Activated T-cell treated with anti-CD3 and anti-CD28 coated beads for 48 hours (primary cell): ENCODE results near the gene N4BP2L2.

Experiments used
- DNase-seq: peaks from one replicate; pipeline ENCODE4 v3.0.0-alpha.2; 2020; ENCODE audit warnings: low read depth

The N4BP2L2 gene

GRCh38 chr13:32530841-32531253 is 7.7 kb downstream of the N4BP2L2 start:
- DNase-seq, result no peak

- no peak for DNase-seq
Observed at GRCh38 chr13:32528358-32528757, 10.2 kb downstream of the N4BP2L2 start.

GRCh38 chr13:32527151-32527550 is 11.4 kb downstream of the N4BP2L2 start:
- no peak for DNase-seq

- DNase-seq, result no peak
Observed at GRCh38 chr13:32525766-32526165, 12.8 kb downstream of the N4BP2L2 start.

- no peak for DNase-seq
Observed at GRCh38 chr13:32515246-32515645, 23.3 kb downstream of the N4BP2L2 start.

- no peak for DNase-seq
Observed at GRCh38 chr13:32511482-32511881, 27.1 kb downstream of the N4BP2L2 start.

- DNase-seq, result no peak
Observed at GRCh38 chr13:32504876-32505275, 33.7 kb downstream of the N4BP2L2 start.

- no peak for DNase-seq
Observed at GRCh38 chr13:32504263-32504662, 34.3 kb downstream of the N4BP2L2 start.

- no peak for DNase-seq
Observed at GRCh38 chr13:32503727-32504126, 34.9 kb downstream of the N4BP2L2 start.

GRCh38 chr13:32501064-32501463 is 37.5 kb downstream of the N4BP2L2 start:
- no peak for DNase-seq

GRCh38 chr13:32499538-32500210 is 38.9 kb downstream of the N4BP2L2 start:
- no peak for DNase-seq

- no peak for DNase-seq
Observed at GRCh38 chr13:32497589-32497988, 41.0 kb downstream of the N4BP2L2 start.

- DNase-seq, result no peak
Observed at GRCh38 chr13:32496599-32497160, 41.9 kb downstream of the N4BP2L2 start.

- DNase-seq, result no peak
Observed at GRCh38 chr13:32495841-32496240, 42.8 kb downstream of the N4BP2L2 start.

- DNase-seq, result no peak
Observed at GRCh38 chr13:32495429-32495828, 43.2 kb downstream of the N4BP2L2 start.

GRCh38 chr13:32491028-32491427 is 47.6 kb downstream of the N4BP2L2 start:
- no peak for DNase-seq

GRCh38 chr13:32476892-32477291 is 61.7 kb downstream of the N4BP2L2 start:
- DNase-seq, result no peak

GRCh38 chr13:32476021-32476731 is 62.4 kb downstream of the N4BP2L2 start:
- DNase-seq, result no peak

- no peak for DNase-seq
Observed at GRCh38 chr13:32474999-32475792, 63.4 kb downstream of the N4BP2L2 start.

GRCh38 chr13:32473650-32474049 is 64.9 kb downstream of the N4BP2L2 start:
- DNase-seq, result no peak

- no peak for DNase-seq
Observed at GRCh38 chr13:32472194-32472621, 66.4 kb downstream of the N4BP2L2 start.

- DNase-seq, result no peak
Observed at GRCh38 chr13:32471187-32471922, 67.2 kb downstream of the N4BP2L2 start.
